HCT116 (cell line): ENCODE measurements around the gene SLC12A8. TPM values are rescaled to one million over a fixed set of nuclear protein-coding genes. Genes with fewer than 3 reads are reported as not detected.

Source experiments
- ATAC-seq: fragments of 200-7000 bp; cut with Tn5 transposase; 2 replicates; pipeline ENCODE4 v1.9.1; 2020; ENCODE audit warnings: mild to moderate bottlenecking, moderate library complexity
- BruUV-seq: library from RNA; stranded (reverse); fragments of 400-500 nt; replicated peaks from 2 replicates; lab custom pipeline; 2021; lab: Mats Ljungman, UMichigan
- CTCF ChIA-PET: fragments of 300-600 bp; sonication (Branson Sonifier 250); formaldehyde crosslinking; loops from one replicate; lab custom pipeline; 2021; ENCODE audit warnings: antibody characterized with exemption; lab: Charles Lee
- POLR2A ChIA-PET: fragments of 300-600, 350-600 bp; sonication (Branson Sonifier 250); formaldehyde crosslinking; loops from one replicate; lab custom pipeline; 2021; ENCODE audit warnings: antibody characterized with exemption; lab: Charles Lee
- RAD21 ChIA-PET, 2 experiments: fragments of 300-600 bp; sonication (Branson Sonifier 250); formaldehyde crosslinking; loops; one replicate each; lab custom pipeline; 2023; ENCODE audit warnings: low total read pairs in 2 of 2; ENCODE audit not compliant: uncharacterized antibody in 2 of 2, unreplicated experiment in 2 of 2, low non-redundant PET in 1 of 2; lab: Charles Lee
- DNase-seq: peaks from one replicate; pipeline ENCODE4 v3.0.0-alpha.2; 2010; ENCODE audit warnings: low read depth, low spot score
- H2AFZ ChIP-seq: fragments of 200-600 bp; shearing (Covaris generic), sonication (generic); 2 replicates; pipeline ENCODE4 v1.6.1; 2017; ENCODE audit warnings: low read depth, mixed run types, mixed read lengths, antibody characterized with exemption, low read length; ENCODE audit not compliant: poor library complexity, severe bottlenecking
- H3K27ac ChIP-seq: 2 replicates; pipeline ENCODE4 v1.5.1; 2012; ENCODE audit warnings: low read depth, low read length
- H3K27me3 ChIP-seq: fragments of 200-600 bp; sonication (generic); 2 replicates; pipeline ENCODE4 v1.6.1; 2016; ENCODE audit warnings: mixed run types, low read length, mixed read lengths; ENCODE audit not compliant: insufficient read depth
- H3K36me3 ChIP-seq, 2 experiments: fragments of 200-500 bp in 1 of 2; fragments of 200-600 bp in 1 of 2; sonication (Bioruptor generic) in 1 of 2; sonication (generic) in 1 of 2; 2 replicates each; pipeline versions ENCODE4 v1.5.1 to v1.6.1; 2014 to 2016; ENCODE audit warnings: low read length in 2 of 2, inconsistent platforms in 1 of 2, mixed read lengths in 1 of 2, mixed run types in 1 of 2; ENCODE audit not compliant: insufficient read depth in 2 of 2, control insufficient read depth in 1 of 2
- H3K4me1 ChIP-seq, 2 experiments: fragments of 200-600 bp in 1 of 2; sonication (generic) in 1 of 2; 2 replicates each; pipeline versions ENCODE4 v1.5.1 to v1.6.1; 2012 to 2017; ENCODE audit warnings: low read length in 2 of 2, inconsistent platforms in 1 of 2, mild to moderate bottlenecking in 1 of 2, mixed read lengths in 1 of 2, mixed run types in 1 of 2, moderate library complexity in 1 of 2; ENCODE audit not compliant: insufficient read depth in 2 of 2, control insufficient read depth in 1 of 2
- H3K4me2 ChIP-seq: fragments of 200-600 bp; sonication (generic); 2 replicates; pipeline ENCODE4 v1.6.1; 2017; ENCODE audit warnings: mixed run types, low read length, mixed read lengths
- H3K4me3 ChIP-seq, 2 experiments: fragments of 200-600 bp in 1 of 2; sonication (generic) in 1 of 2; replicated peaks in 1 of 2; 2 replicates each; pipeline ENCODE4 v1.5.1; 2011 to 2016; ENCODE audit warnings: low read length in 2 of 2, control low read depth in 1 of 2, low read depth in 1 of 2, mild to moderate bottlenecking in 1 of 2, mixed read lengths in 1 of 2, mixed run types in 1 of 2
- H3K79me2 ChIP-seq: fragments of 200-600 bp; sonication (generic); 2 replicates; pipeline ENCODE4 v1.6.1; 2017; ENCODE audit warnings: mild to moderate bottlenecking, mixed run types, low read length, moderate library complexity, mixed read lengths; ENCODE audit not compliant: insufficient read depth
- H3K9ac ChIP-seq: fragments of 200-600 bp; sonication (generic); 2 replicates; pipeline ENCODE4 v1.6.1; 2016; ENCODE audit warnings: low read length, mixed read lengths
- H3K9me2 ChIP-seq: fragments of 200-600 bp; sonication (generic), shearing (Covaris generic); 2 replicates; pipeline ENCODE4 v1.6.1; 2017; ENCODE audit warnings: mixed run types, mild to moderate bottlenecking, moderate library complexity; ENCODE audit not compliant: insufficient read depth
- H3K9me3 ChIP-seq, 2 experiments: fragments of 200-500 bp in 1 of 2; fragments of 200-600 bp in 1 of 2; sonication (Bioruptor generic) in 1 of 2; sonication (generic) in 1 of 2; 2 replicates each; pipeline ENCODE4 v1.6.1; 2014 to 2017; ENCODE audit warnings: low read length in 2 of 2, mixed read lengths in 2 of 2, inconsistent platforms in 1 of 2, low read depth in 1 of 2, mild to moderate bottlenecking in 1 of 2, mixed run types in 1 of 2, moderate library complexity in 1 of 2; ENCODE audit not compliant: control insufficient read depth in 1 of 2, insufficient read depth in 1 of 2
- H4K20me1 ChIP-seq: fragments of 200-600 bp; sonication (generic), shearing (Covaris generic); 2 replicates; pipeline ENCODE4 v1.6.1; 2017; ENCODE audit warnings: mixed run types, mild to moderate bottlenecking, moderate library complexity; ENCODE audit not compliant: insufficient read depth
- CBX3 ChIP-seq: IDR thresholded peaks from 2 replicates; pipeline ENCODE4 v1.6.1; 2012; ENCODE audit warnings: low read depth
- CEBPB ChIP-seq: IDR thresholded peaks from 2 replicates; pipeline ENCODE4 v1.6.1; 2012; ENCODE audit warnings: low read depth
- EGR1 ChIP-seq: IDR thresholded peaks from 2 replicates; pipeline ENCODE4 v1.6.1; 2012; ENCODE audit warnings: low read depth
- ELF1 ChIP-seq: IDR thresholded peaks from 2 replicates; pipeline ENCODE4 v1.6.1; 2012; ENCODE audit warnings: low read depth, borderline replicate concordance
- EZH2 ChIP-seq: fragments of 200-600 bp; sonication (generic); IDR thresholded peaks from 2 replicates; pipeline ENCODE4 v1.6.1; 2017; ENCODE audit warnings: antibody characterized with exemption, mixed run types
- EZH2phosphoT487 ChIP-seq: fragments of 200-600 bp; IDR thresholded peaks from 2 replicates; pipeline ENCODE4 v1.6.1; 2018; ENCODE audit warnings: antibody characterized with exemption, borderline replicate concordance
- JUND ChIP-seq: IDR thresholded peaks from 2 replicates; pipeline ENCODE4 v1.6.1; 2012
- RAD21 ChIP-seq: IDR thresholded peaks from 2 replicates; pipeline ENCODE4 v1.6.1; 2012; ENCODE audit warnings: low read depth, mild to moderate bottlenecking
- SIN3A ChIP-seq: IDR thresholded peaks from 2 replicates; pipeline ENCODE4 v1.6.1; 2012; ENCODE audit warnings: low read depth
- SP1 ChIP-seq: IDR thresholded peaks from 2 replicates; pipeline ENCODE4 v1.6.1; 2012; ENCODE audit warnings: low read depth
- SRF ChIP-seq: IDR thresholded peaks from 2 replicates; pipeline ENCODE4 v1.6.1; 2012; ENCODE audit warnings: low read depth
- TCF7L2 ChIP-seq: IDR thresholded peaks from 2 replicates; pipeline ENCODE4 v1.7.0; 2011; ENCODE audit warnings: borderline replicate concordance, inconsistent platforms; ENCODE audit not compliant: insufficient read depth, insufficient read length; ENCODE audit errors: extremely low read depth
- YY1 ChIP-seq: IDR thresholded peaks from 2 replicates; pipeline ENCODE4 v1.6.1; 2011; ENCODE audit warnings: low read length, low read depth, moderate library complexity, mild to moderate bottlenecking; ENCODE audit not compliant: insufficient replicate concordance; ENCODE audit errors: extremely low read depth
- ZFX ChIP-seq: fragments of 450-650 bp; IDR thresholded peaks from 2 replicates; pipeline ENCODE4 v1.6.1; 2017
- ZNF274 ChIP-seq: fragments of 200-500 bp; sonication (Bioruptor generic); IDR thresholded peaks from 2 replicates; pipeline ENCODE4 v1.6.1; 2014; ENCODE audit warnings: mild to moderate bottlenecking, low read depth, low read length, inconsistent platforms
- intact Hi-C: fragments of 100-400 bp; cut with micrococcal nuclease; formaldehyde crosslinking; loops from 2 replicates; pipeline ENCODE4 v1.10.0; 2022
- total RNA-seq: library from RNA; stranded (reverse); gene quantifications from one replicate; pipeline ENCODE4 v1.2.1, GENCODE V29; 2021; ENCODE audit not compliant: unreplicated experiment
- TF ChIP-seq, protein P1 (sequence below): IDR thresholded peaks from 2 replicates; pipeline ENCODE4 v1.6.1; 2012
- TF ChIP-seq, protein P2 (sequence below), 3 experiments: fragments of 200-600 bp in 1 of 3; sonication (generic) in 1 of 3; IDR thresholded peaks in 2 of 3; conservative IDR thresholded peaks in 1 of 3; 2 replicates each; pipeline ENCODE4 v1.5.1; 2012 to 2017; ENCODE audit warnings: low read depth in 2 of 3, low read length in 2 of 3, antibody characterized with exemption in 1 of 3, borderline replicate concordance in 1 of 3, control low read depth in 1 of 3, mild to moderate bottlenecking in 1 of 3, mixed read lengths in 1 of 3, mixed run types in 1 of 3, moderate library complexity in 1 of 3; ENCODE audit not compliant: insufficient read depth in 1 of 3
- TF ChIP-seq, protein P3 (sequence below): IDR thresholded peaks from 2 replicates; pipeline ENCODE4 v1.6.1; 2012
- TF ChIP-seq, protein P4 (sequence below): IDR thresholded peaks from 2 replicates; pipeline ENCODE4 v1.6.1; 2012; ENCODE audit warnings: low read depth
- TF ChIP-seq, protein P5 (sequence below): IDR thresholded peaks from 2 replicates; pipeline ENCODE4 v1.6.1; 2011; ENCODE audit warnings: mild to moderate bottlenecking, low read length, moderate library complexity; ENCODE audit not compliant: insufficient replicate concordance; ENCODE audit errors: extremely low read depth

Gene SLC12A8
- total RNA-seq, 1 experiment from 2014 or later, result 19.9 TPM

DNA sequence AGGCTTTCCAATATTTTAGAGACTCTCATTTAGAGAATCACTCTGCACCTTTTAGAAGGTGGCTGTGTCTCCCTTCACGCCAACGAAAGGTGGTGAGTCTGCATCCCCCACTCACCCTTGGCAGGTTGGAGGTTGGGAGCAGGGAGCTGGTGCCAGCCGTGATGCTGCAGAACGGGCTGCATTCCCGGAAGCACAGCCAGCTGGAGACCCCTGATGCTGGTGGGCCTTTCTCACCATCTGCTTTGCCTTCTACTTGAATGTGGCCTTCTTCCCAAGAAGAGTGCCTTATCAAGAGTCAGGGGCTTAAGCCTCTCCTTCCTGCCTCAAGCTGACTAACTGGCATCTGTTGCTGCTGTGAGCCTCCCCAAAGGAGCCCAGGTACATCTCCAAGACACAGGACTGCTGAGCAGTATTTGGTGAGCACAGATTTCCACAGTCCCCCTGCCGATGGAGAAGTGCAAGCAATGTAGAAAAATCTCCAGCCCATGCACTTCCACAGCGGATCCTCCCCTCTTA lies 139.1 kb downstream of the SLC12A8 start:
- H3K4me3 ChIP-seq, result no peak overlapping the region
- H3K4me1 ChIP-seq, result peaks cover 0 to 6% of the 10 kb centered on the region in 2 experiments; a peak in 1 of 4 replicates
- no peak overlapping the region for H2AFZ ChIP-seq
- H3K36me3 ChIP-seq, result 0 out of 4 replicates have a peak, but pooled peaks cover 0 to 9% of the 10 kb centered on the region in 2 experiments
- H3K79me2 ChIP-seq, result no peaks in the 10 kb centered on the region
- H3K9me3 ChIP-seq, result no peaks in the 10 kb centered on the region
- H3K27me3 ChIP-seq, result no peaks in the 10 kb centered on the region
- no peak for ATAC-seq
- H3K4me2 ChIP-seq, result no peak overlapping the region
- no peak overlapping the region for H3K27ac ChIP-seq
- DNase-seq, result no peak
- TF ChIP-seq, protein P1, sequence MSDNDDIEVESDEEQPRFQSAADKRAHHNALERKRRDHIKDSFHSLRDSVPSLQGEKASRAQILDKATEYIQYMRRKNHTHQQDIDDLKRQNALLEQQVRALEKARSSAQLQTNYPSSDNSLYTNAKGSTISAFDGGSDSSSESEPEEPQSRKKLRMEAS, result no peak
- TF ChIP-seq, protein P2, sequence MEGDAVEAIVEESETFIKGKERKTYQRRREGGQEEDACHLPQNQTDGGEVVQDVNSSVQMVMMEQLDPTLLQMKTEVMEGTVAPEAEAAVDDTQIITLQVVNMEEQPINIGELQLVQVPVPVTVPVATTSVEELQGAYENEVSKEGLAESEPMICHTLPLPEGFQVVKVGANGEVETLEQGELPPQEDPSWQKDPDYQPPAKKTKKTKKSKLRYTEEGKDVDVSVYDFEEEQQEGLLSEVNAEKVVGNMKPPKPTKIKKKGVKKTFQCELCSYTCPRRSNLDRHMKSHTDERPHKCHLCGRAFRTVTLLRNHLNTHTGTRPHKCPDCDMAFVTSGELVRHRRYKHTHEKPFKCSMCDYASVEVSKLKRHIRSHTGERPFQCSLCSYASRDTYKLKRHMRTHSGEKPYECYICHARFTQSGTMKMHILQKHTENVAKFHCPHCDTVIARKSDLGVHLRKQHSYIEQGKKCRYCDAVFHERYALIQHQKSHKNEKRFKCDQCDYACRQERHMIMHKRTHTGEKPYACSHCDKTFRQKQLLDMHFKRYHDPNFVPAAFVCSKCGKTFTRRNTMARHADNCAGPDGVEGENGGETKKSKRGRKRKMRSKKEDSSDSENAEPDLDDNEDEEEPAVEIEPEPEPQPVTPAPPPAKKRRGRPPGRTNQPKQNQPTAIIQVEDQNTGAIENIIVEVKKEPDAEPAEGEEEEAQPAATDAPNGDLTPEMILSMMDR (IDR thresholded peaks at IDR 0.05 in 2 of 3, conservative IDR thresholded peaks at IDR 0.05 in 1 of 3; ENCODE audit: borderline replicate concordance in 1 of 3, insufficient read depth in 1 of 3, low read depth in 2 of 3, low read length in 2 of 3), result no peak
- TF ChIP-seq TCF7L2, result no peak
- no peak for TF ChIP-seq CBX3
- no peak for TF ChIP-seq ZFX
- no peak for TF ChIP-seq JUND
- TF ChIP-seq SP1, result no peak
- TF ChIP-seq, protein P3, sequence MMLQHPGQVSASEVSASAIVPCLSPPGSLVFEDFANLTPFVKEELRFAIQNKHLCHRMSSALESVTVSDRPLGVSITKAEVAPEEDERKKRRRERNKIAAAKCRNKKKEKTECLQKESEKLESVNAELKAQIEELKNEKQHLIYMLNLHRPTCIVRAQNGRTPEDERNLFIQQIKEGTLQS, result no peak
- TF ChIP-seq EZH2phosphoT487, result no peak
- TF ChIP-seq YY1, result no peak
- no peak for TF ChIP-seq ELF1
- no peak for TF ChIP-seq SIN3A
- TF ChIP-seq, protein P4, sequence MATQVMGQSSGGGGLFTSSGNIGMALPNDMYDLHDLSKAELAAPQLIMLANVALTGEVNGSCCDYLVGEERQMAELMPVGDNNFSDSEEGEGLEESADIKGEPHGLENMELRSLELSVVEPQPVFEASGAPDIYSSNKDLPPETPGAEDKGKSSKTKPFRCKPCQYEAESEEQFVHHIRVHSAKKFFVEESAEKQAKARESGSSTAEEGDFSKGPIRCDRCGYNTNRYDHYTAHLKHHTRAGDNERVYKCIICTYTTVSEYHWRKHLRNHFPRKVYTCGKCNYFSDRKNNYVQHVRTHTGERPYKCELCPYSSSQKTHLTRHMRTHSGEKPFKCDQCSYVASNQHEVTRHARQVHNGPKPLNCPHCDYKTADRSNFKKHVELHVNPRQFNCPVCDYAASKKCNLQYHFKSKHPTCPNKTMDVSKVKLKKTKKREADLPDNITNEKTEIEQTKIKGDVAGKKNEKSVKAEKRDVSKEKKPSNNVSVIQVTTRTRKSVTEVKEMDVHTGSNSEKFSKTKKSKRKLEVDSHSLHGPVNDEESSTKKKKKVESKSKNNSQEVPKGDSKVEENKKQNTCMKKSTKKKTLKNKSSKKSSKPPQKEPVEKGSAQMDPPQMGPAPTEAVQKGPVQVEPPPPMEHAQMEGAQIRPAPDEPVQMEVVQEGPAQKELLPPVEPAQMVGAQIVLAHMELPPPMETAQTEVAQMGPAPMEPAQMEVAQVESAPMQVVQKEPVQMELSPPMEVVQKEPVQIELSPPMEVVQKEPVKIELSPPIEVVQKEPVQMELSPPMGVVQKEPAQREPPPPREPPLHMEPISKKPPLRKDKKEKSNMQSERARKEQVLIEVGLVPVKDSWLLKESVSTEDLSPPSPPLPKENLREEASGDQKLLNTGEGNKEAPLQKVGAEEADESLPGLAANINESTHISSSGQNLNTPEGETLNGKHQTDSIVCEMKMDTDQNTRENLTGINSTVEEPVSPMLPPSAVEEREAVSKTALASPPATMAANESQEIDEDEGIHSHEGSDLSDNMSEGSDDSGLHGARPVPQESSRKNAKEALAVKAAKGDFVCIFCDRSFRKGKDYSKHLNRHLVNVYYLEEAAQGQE, result no peak
- no peak for TF ChIP-seq EZH2
- no peak for TF ChIP-seq EGR1
- TF ChIP-seq SRF, result no peak
- TF ChIP-seq RAD21, result no peak
- TF ChIP-seq, protein P5, sequence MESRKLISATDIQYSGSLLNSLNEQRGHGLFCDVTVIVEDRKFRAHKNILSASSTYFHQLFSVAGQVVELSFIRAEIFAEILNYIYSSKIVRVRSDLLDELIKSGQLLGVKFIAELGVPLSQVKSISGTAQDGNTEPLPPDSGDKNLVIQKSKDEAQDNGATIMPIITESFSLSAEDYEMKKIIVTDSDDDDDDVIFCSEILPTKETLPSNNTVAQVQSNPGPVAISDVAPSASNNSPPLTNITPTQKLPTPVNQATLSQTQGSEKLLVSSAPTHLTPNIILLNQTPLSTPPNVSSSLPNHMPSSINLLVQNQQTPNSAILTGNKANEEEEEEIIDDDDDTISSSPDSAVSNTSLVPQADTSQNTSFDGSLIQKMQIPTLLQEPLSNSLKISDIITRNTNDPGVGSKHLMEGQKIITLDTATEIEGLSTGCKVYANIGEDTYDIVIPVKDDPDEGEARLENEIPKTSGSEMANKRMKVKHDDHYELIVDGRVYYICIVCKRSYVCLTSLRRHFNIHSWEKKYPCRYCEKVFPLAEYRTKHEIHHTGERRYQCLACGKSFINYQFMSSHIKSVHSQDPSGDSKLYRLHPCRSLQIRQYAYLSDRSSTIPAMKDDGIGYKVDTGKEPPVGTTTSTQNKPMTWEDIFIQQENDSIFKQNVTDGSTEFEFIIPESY, result no peak
- TF ChIP-seq ZNF274, result no peak
- no peak for TF ChIP-seq CEBPB
- TF ChIP-seq, all 23 proteins: peak for 0
- intact Hi-C loops, result no loop called here
- no TSS peak for BruUV-seq
- no peak overlapping the region for H3K9ac ChIP-seq
- CTCF ChIA-PET, result no interaction called here
- no peaks in the 10 kb centered on the region for H3K9me2 ChIP-seq
- POLR2A ChIA-PET, result no interaction called here
- RAD21 ChIA-PET, result no interaction called here
- no peaks in the 10 kb centered on the region for H4K20me1 ChIP-seq
